ENCODE measurements around the gene TCL1B.

DNA sequence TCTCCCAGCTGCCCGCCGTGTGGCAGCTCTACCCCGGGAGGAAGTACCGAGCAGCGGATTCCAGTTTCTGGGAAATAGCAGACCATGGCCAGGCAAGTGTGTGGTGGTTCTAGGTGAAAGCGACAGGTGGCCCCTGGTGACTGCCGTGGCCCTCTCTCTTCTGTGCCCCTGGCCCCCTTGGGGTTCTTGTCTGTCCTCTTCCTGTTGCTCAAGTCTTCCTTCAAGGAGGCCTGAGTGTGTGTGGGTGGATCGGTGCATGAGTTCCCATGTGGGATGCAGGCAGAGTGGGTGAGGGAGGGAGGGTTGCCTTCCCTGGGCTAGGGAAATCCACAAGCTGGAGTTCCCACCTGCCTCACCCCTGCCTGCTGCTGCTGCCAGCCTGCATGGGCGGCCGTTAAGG is 4.6 kb downstream of the TCL1B start:
- TF ChIP-seq, protein P1, sequence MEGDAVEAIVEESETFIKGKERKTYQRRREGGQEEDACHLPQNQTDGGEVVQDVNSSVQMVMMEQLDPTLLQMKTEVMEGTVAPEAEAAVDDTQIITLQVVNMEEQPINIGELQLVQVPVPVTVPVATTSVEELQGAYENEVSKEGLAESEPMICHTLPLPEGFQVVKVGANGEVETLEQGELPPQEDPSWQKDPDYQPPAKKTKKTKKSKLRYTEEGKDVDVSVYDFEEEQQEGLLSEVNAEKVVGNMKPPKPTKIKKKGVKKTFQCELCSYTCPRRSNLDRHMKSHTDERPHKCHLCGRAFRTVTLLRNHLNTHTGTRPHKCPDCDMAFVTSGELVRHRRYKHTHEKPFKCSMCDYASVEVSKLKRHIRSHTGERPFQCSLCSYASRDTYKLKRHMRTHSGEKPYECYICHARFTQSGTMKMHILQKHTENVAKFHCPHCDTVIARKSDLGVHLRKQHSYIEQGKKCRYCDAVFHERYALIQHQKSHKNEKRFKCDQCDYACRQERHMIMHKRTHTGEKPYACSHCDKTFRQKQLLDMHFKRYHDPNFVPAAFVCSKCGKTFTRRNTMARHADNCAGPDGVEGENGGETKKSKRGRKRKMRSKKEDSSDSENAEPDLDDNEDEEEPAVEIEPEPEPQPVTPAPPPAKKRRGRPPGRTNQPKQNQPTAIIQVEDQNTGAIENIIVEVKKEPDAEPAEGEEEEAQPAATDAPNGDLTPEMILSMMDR (IDR thresholded peaks at IDR 0.05): no peak
- TF ChIP-seq EP300 (IDR thresholded peaks at IDR 0.05) (no peak), POLR2AphosphoS5 (IDR thresholded peaks at IDR 0.05) (no peak)

All from gastroesophageal sphincter (tissue), 3 donors.